HG02943 (cell line): Measurements from ENCODE around the gene RGL1.
A peak's percentile ranks its signal among the peaks of the same experiment; 100 is the strongest.
"Not testable (repeated sequence)": the region's sequence is repeated elsewhere in the genome, so short reads cannot be mapped to it uniquely, and the experiment has no call there.

ENCODE experiments used
- ATAC-seq: cut with Tn5 transposase; IDR thresholded peaks from one replicate; pipeline ENCODE4 v1.9.1; 2021; ENCODE audit warnings: mild to moderate bottlenecking, low read depth, moderate library complexity; ENCODE audit not compliant: unreplicated experiment

Gene RGL1

GRCh38 chr1:183804916-183805841 lies at the start of gene RGL1:
TSS of gene RGL1 (plus strand) at chr1:183805120. CDS start at chr1:183805298, 178 bp downstream.
- peak; percentile 60 for ATAC-seq

- no peak for ATAC-seq
These were observed 48.6 kb upstream of the RGL1 start for GRCh38 chr1:183756326-183756725.

GRCh38 chr1:183757061-183757460 lies 47.9 kb upstream of the RGL1 start:
- no peak for ATAC-seq

- ATAC-seq: no peak
These were observed 46.0 kb upstream of the RGL1 start for GRCh38 chr1:183758913-183759312.

GRCh38 chr1:183760661-183761060 lies 44.3 kb upstream of the RGL1 start:
- no peak for ATAC-seq

GRCh38 chr1:183761871-183762270 lies 43.0 kb upstream of the RGL1 start:
- no peak for ATAC-seq

GRCh38 chr1:183762856-183763255 lies 42.1 kb upstream of the RGL1 start:
- not testable (repeated sequence) for ATAC-seq

GRCh38 chr1:183764981-183765380 lies 39.9 kb upstream of the RGL1 start:
- no peak for ATAC-seq

- no peak for ATAC-seq
These were observed 34.7 kb upstream of the RGL1 start for GRCh38 chr1:183769956-183770815.

GRCh38 chr1:183770816-183771128 lies 34.1 kb upstream of the RGL1 start:
- ATAC-seq: no peak

GRCh38 chr1:183773482-183774274 lies 31.2 kb upstream of the RGL1 start:
- no peak for ATAC-seq

- ATAC-seq: no peak
These were observed 30.0 kb upstream of the RGL1 start for GRCh38 chr1:183774938-183775337.

- ATAC-seq: no peak
These were observed 28.2 kb upstream of the RGL1 start for GRCh38 chr1:183776731-183777130.

- no peak for ATAC-seq
These were observed 27.6 kb upstream of the RGL1 start for GRCh38 chr1:183777328-183777727.

GRCh38 chr1:183778045-183778444 lies 26.9 kb upstream of the RGL1 start:
- no peak for ATAC-seq

- ATAC-seq: no peak
These were observed 26.1 kb upstream of the RGL1 start for GRCh38 chr1:183778568-183779433.

- ATAC-seq: no peak
These were observed 24.8 kb upstream of the RGL1 start for GRCh38 chr1:183780159-183780558.

GRCh38 chr1:183780757-183781156 lies 24.2 kb upstream of the RGL1 start:
- ATAC-seq: no peak

- ATAC-seq: no peak
These were observed 21.6 kb upstream of the RGL1 start for GRCh38 chr1:183783342-183783741.
